Measurements from ENCODE around the gene AVEN. TPM values are rescaled to one million over a fixed set of nuclear protein-coding genes. Genes with fewer than 3 reads are reported as not detected.
A peak's percentile ranks its signal among the peaks of the same experiment; 100 is the strongest.
"Not testable (repeated sequence)": the region's sequence is repeated elsewhere in the genome, so short reads cannot be mapped to it uniquely, and the experiment has no call there.

Gene AVEN
- polyA plus RNA-seq, 1 donor, result 10.0 TPM

DNA sequence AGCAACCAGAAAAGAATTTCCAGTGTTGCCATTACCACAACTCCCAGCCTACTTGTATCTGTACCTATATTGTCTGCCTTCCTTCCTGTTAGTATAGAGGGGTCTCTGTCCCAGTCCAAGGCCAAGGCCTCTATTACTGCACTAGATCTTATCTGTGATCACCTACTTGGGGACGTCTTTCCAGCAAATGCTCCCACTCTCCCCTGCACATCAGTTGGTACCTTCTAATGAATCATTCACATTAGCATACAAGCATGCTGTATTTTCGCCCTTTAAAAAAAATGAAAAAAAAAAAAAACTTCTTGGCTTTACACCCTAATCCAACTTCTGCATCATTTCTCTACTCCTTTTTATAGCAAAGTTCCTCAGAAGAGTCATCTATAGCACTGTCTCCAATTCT lies 4.8 kb upstream of the AVEN start:
- H3K9me3 ChIP-seq (ENCODE audit: control insufficient read depth, low read depth, low read length), result no peaks in the 10 kb centered on the region
- DNase-seq, result no peak
- 53% methylated on average over 2 of the region's 2 CpGs for WGBS (ENCODE audit: insufficient coverage, low lambda C conversion rate)

GRCh38 chr15:34043391-34043790 lies 4.4 kb upstream of the AVEN start:
- Histone ChIP-seq H3K9me3 (ENCODE audit: control insufficient read depth, low read depth, low read length) (no peaks in the 10 kb centered on the region), H3K27ac (ENCODE audit: low read length) (no peak overlapping the region), H3K4me3 (ENCODE audit: low read length) (no peak overlapping the region), H3K4me1 (ENCODE audit: control insufficient read depth, insufficient read depth, low read length) (peaks cover 13% of the 10 kb centered on the region), H3K27me3 (ENCODE audit: control insufficient read depth, insufficient read depth, low read length) (no peaks in the 10 kb centered on the region), H3K36me3 (ENCODE audit: control insufficient read depth, insufficient read depth, low read length) (no peaks in the 10 kb centered on the region)
- WGBS (ENCODE audit: insufficient coverage, low lambda C conversion rate), result no CpG with 5 or more reads among the region's 1 CpG
- DNase-seq, result no peak

More for the DNA sequence above, 4.8 kb upstream of the AVEN start:
- Histone ChIP-seq H3K27me3 (ENCODE audit: control insufficient read depth, insufficient read depth, low read length) (no peaks in the 10 kb centered on the region), H3K36me3 (ENCODE audit: control insufficient read depth, insufficient read depth, low read length) (no peaks in the 10 kb centered on the region), H3K27ac (ENCODE audit: low read length) (no peak overlapping the region), H3K4me1 (ENCODE audit: control insufficient read depth, insufficient read depth, low read length) (peaks cover 13% of the 10 kb centered on the region), H3K4me3 (ENCODE audit: low read length) (no peak overlapping the region)

- H3K27ac ChIP-seq (ENCODE audit: low read length), result peak overlapping the region; percentile 41
- no peaks in the 10 kb centered on the region for H3K9me3 ChIP-seq (ENCODE audit: control insufficient read depth, low read depth, low read length)
- no peak for DNase-seq
- no peaks in the 10 kb centered on the region for H3K27me3 ChIP-seq (ENCODE audit: control insufficient read depth, insufficient read depth, low read length)
- H3K4me3 ChIP-seq (ENCODE audit: low read length), result peak overlapping the region; percentile 44
- H3K4me1 ChIP-seq (ENCODE audit: control insufficient read depth, insufficient read depth, low read length), result peaks cover 13% of the 10 kb centered on the region
- H3K36me3 ChIP-seq (ENCODE audit: control insufficient read depth, insufficient read depth, low read length), result no peaks in the 10 kb centered on the region
- WGBS (ENCODE audit: insufficient coverage, low lambda C conversion rate), result no CpG with 5 or more reads among the region's 1 CpG
These were observed 748 bp upstream of the AVEN start for GRCh38 chr15:34039790-34040113.

GRCh38 chr15:34038023-34038870 lies 757 bp downstream of the AVEN start:
- DNase-seq, result peak; percentile 77 to 93
- H3K4me1 ChIP-seq (ENCODE audit: control insufficient read depth, insufficient read depth, low read length), result peaks cover 13% of the 10 kb centered on the region
- H3K27ac ChIP-seq (ENCODE audit: low read length), result peak overlapping the region; percentile 82
- peak overlapping the region; percentile 82 for H3K4me3 ChIP-seq (ENCODE audit: low read length)
- H3K36me3 ChIP-seq (ENCODE audit: control insufficient read depth, insufficient read depth, low read length), result no peaks in the 10 kb centered on the region
- no CpG with 5 or more reads among the region's 70 CpGs for WGBS (ENCODE audit: insufficient coverage, low lambda C conversion rate)
- H3K9me3 ChIP-seq (ENCODE audit: control insufficient read depth, low read depth, low read length), result no peaks in the 10 kb centered on the region
- H3K27me3 ChIP-seq (ENCODE audit: control insufficient read depth, insufficient read depth, low read length), result no peaks in the 10 kb centered on the region

GRCh38 chr15:34031987-34032760 lies 6.8 kb downstream of the AVEN start:
- no peaks in the 10 kb centered on the region for H3K27me3 ChIP-seq (ENCODE audit: control insufficient read depth, insufficient read depth, low read length)
- H3K4me3 ChIP-seq (ENCODE audit: low read length), result no peak overlapping the region
- H3K9me3 ChIP-seq (ENCODE audit: control insufficient read depth, low read depth, low read length), result no peaks in the 10 kb centered on the region
- no peaks in the 10 kb centered on the region for H3K36me3 ChIP-seq (ENCODE audit: control insufficient read depth, insufficient read depth, low read length)
- H3K4me1 ChIP-seq (ENCODE audit: control insufficient read depth, insufficient read depth, low read length), result no peaks in the 10 kb centered on the region
- WGBS (ENCODE audit: insufficient coverage, low lambda C conversion rate), result 92% methylated on average over 3 of the region's 10 CpGs
- no peak overlapping the region for H3K27ac ChIP-seq (ENCODE audit: low read length)
- no peak for DNase-seq

DNA sequence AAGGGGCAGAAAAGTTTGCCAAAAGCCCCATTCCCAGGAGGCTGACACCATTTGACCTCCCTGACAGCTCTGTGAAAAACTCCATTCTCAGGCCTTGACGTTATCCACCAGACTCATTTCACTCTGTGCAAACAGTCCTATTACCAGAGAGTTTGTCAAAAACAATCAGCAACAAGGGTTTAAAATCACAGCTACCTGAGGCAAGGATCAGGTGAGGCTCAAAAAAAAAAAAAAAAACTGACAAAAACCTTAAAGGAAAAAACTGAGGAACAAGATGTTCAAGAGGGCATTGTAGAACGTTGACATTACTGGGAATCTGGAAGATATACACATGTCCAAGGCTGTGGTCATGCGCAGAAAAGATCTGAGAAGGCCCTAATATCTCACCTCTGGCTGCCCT lies 11.4 kb downstream of the AVEN start:
- no peak for DNase-seq
- H3K4me1 ChIP-seq (ENCODE audit: control insufficient read depth, insufficient read depth, low read length), result no peaks in the 10 kb centered on the region
- H3K36me3 ChIP-seq (ENCODE audit: control insufficient read depth, insufficient read depth, low read length), result no peaks in the 10 kb centered on the region
- no peaks in the 10 kb centered on the region for H3K9me3 ChIP-seq (ENCODE audit: control insufficient read depth, low read depth, low read length)
- WGBS (ENCODE audit: insufficient coverage, low lambda C conversion rate), result no CpG with 5 or more reads among the region's 3 CpGs
- H3K4me3 ChIP-seq (ENCODE audit: low read length), result no peak overlapping the region
- H3K27ac ChIP-seq (ENCODE audit: low read length), result no peak overlapping the region
- H3K27me3 ChIP-seq (ENCODE audit: control insufficient read depth, insufficient read depth, low read length), result no peaks in the 10 kb centered on the region

- Histone ChIP-seq H3K27ac (ENCODE audit: low read length) (no peak overlapping the region), H3K27me3 (ENCODE audit: control insufficient read depth, insufficient read depth, low read length) (no peaks in the 10 kb centered on the region), H3K4me3 (ENCODE audit: low read length) (no peak overlapping the region), H3K9me3 (ENCODE audit: control insufficient read depth, low read depth, low read length) (no peaks in the 10 kb centered on the region), H3K36me3 (ENCODE audit: control insufficient read depth, insufficient read depth, low read length) (no peaks in the 10 kb centered on the region), H3K4me1 (ENCODE audit: control insufficient read depth, insufficient read depth, low read length) (no peaks in the 10 kb centered on the region)
- DNase-seq, result no peak
- WGBS (ENCODE audit: insufficient coverage, low lambda C conversion rate), result 100% methylated on average over 1 of the region's 3 CpGs
These were observed 13.8 kb downstream of the AVEN start for GRCh38 chr15:34025252-34025651.

- H3K36me3 ChIP-seq (ENCODE audit: control insufficient read depth, insufficient read depth, low read length), result no peaks in the 10 kb centered on the region
- no peak for DNase-seq
- H3K9me3 ChIP-seq (ENCODE audit: control insufficient read depth, low read depth, low read length), result no peaks in the 10 kb centered on the region
- H3K4me3 ChIP-seq (ENCODE audit: low read length), result no peak overlapping the region
- no CpG with 5 or more reads among the region's 1 CpG for WGBS (ENCODE audit: insufficient coverage, low lambda C conversion rate)
- no peaks in the 10 kb centered on the region for H3K27me3 ChIP-seq (ENCODE audit: control insufficient read depth, insufficient read depth, low read length)
- no peak overlapping the region for H3K27ac ChIP-seq (ENCODE audit: low read length)
- no peaks in the 10 kb centered on the region for H3K4me1 ChIP-seq (ENCODE audit: control insufficient read depth, insufficient read depth, low read length)
These were observed 15.1 kb downstream of the AVEN start for GRCh38 chr15:34023907-34024306.

DNA sequence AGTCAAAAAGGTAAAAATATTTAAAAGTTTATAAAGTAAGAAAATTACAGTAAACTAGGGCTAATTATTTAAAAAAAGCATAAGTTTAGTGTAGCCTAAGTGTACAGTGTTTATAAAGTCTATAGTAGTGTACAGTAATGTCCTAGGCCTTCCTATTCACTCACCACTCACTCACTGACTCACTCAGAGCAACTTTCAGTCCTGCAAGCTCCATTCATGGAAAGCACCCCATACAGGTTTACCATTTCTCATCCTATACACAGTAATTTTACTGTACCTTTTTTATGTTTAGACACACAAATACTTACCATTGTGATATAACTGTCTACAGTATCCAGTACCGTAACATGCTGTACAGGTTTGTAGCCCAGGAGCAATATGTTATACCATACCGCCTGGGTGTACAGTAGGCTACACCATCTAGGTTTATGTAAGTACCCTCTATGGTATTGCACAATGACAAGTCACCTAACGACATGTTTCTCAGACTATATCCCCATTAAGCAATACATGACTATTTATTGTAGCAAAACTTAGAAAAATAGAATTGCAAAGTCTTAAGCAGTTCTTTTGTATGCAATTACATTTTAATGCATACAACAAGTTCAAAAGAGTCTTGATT lies 19.5 kb downstream of the AVEN start:
- DNase-seq, result no peak
- H3K4me1 ChIP-seq (ENCODE audit: control insufficient read depth, insufficient read depth, low read length), result no peaks in the 10 kb centered on the region
- no peak overlapping the region for H3K4me3 ChIP-seq (ENCODE audit: low read length)
- no peaks in the 10 kb centered on the region for H3K36me3 ChIP-seq (ENCODE audit: control insufficient read depth, insufficient read depth, low read length)
- no CpG with 5 or more reads among the region's 3 CpGs for WGBS (ENCODE audit: insufficient coverage, low lambda C conversion rate)
- no peaks in the 10 kb centered on the region for H3K27me3 ChIP-seq (ENCODE audit: control insufficient read depth, insufficient read depth, low read length)
- H3K9me3 ChIP-seq (ENCODE audit: control insufficient read depth, low read depth, low read length), result no peaks in the 10 kb centered on the region
- no peak overlapping the region for H3K27ac ChIP-seq (ENCODE audit: low read length)

DNA sequence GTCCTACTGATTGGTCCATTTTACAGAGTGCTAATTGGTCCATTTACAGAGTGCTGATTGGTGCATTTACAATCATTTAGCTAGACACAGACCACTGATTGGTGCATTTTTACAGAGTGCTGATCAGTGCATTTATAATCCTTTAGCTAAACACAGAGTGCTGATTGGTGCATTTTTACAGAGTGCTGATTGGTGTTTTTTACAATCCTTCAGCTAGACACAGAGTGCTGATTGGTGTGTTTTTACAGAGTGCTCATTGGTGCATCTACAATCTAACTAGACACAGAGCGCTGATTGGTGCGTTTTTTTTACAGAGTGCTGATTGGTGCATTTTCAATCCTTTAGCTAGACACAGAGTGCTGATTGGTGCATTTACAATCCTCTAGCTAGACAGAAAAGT lies 20.3 kb downstream of the AVEN start:
- not testable (repeated sequence) for H3K9me3 ChIP-seq (ENCODE audit: control insufficient read depth, low read depth, low read length); H3K27me3 ChIP-seq (ENCODE audit: control insufficient read depth, insufficient read depth, low read length); DNase-seq; H3K27ac ChIP-seq (ENCODE audit: low read length); H3K4me3 ChIP-seq (ENCODE audit: low read length); H3K36me3 ChIP-seq (ENCODE audit: control insufficient read depth, insufficient read depth, low read length); H3K4me1 ChIP-seq (ENCODE audit: control insufficient read depth, insufficient read depth, low read length)
- no CpG with 5 or more reads among the region's 2 CpGs for WGBS (ENCODE audit: insufficient coverage, low lambda C conversion rate)
